GM18907 (cell line): ENCODE data around the gene LRP1.
"Not testable (repeated sequence)": the region's sequence is repeated elsewhere in the genome, so short reads cannot be mapped to it uniquely, and the experiment has no call there.

Experiments
- ATAC-seq: cut with Tn5 transposase; IDR thresholded peaks from one replicate; pipeline ENCODE4 v1.9.1; 2021; ENCODE audit warnings: mild to moderate bottlenecking, moderate library complexity; ENCODE audit not compliant: unreplicated experiment

The LRP1 gene

GRCh38 chr12:57110104-57111030 lies 17.9 kb upstream of the LRP1 start:
- peak; percentile 59 for ATAC-seq

GRCh38 chr12:57111031-57111734 lies 17.1 kb upstream of the LRP1 start, which contains the start of gene STAT6:
Gene STAT6 (minus strand): TSS chr12:57111362. CDS start chr12:57108278, 3,084 bp downstream.
- peak; percentile 60 for ATAC-seq

GRCh38 chr12:57112492-57113294 lies 15.6 kb upstream of the LRP1 start:
- ATAC-seq = peak; percentile 65

- no peak for ATAC-seq
Measured at GRCh38 chr12:57116580-57117281, 11.6 kb upstream of the LRP1 start.

- ATAC-seq = no peak
Measured at GRCh38 chr12:57118711-57119271, 9.5 kb upstream of the LRP1 start.

GRCh38 chr12:57119294-57120085 lies 8.8 kb upstream of the LRP1 start:
- no peak for ATAC-seq

- ATAC-seq = not testable (repeated sequence)
Measured at GRCh38 chr12:57120718-57121117, 7.6 kb upstream of the LRP1 start.

GRCh38 chr12:57123813-57124212 lies 4.5 kb upstream of the LRP1 start:
- ATAC-seq = no peak

- peak; percentile 42 for ATAC-seq
Measured at GRCh38 chr12:57124261-57124877, 3.9 kb upstream of the LRP1 start.

GRCh38 chr12:57126061-57126460 lies 2.2 kb upstream of the LRP1 start:
- ATAC-seq = no peak

GRCh38 chr12:57126561-57126960 lies 1.7 kb upstream of the LRP1 start:
- no peak for ATAC-seq

GRCh38 chr12:57127101-57127725 lies 1.1 kb upstream of the LRP1 start:
- no peak for ATAC-seq

GRCh38 chr12:57128519-57129247 lies 400 bp downstream of the LRP1 start:
- no peak for ATAC-seq

GRCh38 chr12:57129321-57129842 lies 1.1 kb downstream of the LRP1 start:
- ATAC-seq = no peak

- ATAC-seq = no peak
Measured at GRCh38 chr12:57129889-57130288, 1.6 kb downstream of the LRP1 start.

GRCh38 chr12:57130941-57131340 lies 2.7 kb downstream of the LRP1 start:
- no peak for ATAC-seq

- no peak for ATAC-seq
Measured at GRCh38 chr12:57131896-57132744, 3.8 kb downstream of the LRP1 start.
